RWPE1 (cell line): ENCODE data around the gene RND2.

ENCODE experiments used
- CTCF ChIA-PET: fragments of 350-600 bp; sonication (Branson Sonifier 250); formaldehyde crosslinking; extraction: SDS; loops from one replicate; lab custom pipeline; 2021; lab: Yijun Ruan, JAX
- POLR2A ChIA-PET: fragments of 400-600 bp; formaldehyde crosslinking; extraction: SDS; loops from one replicate; lab custom pipeline; 2020; ENCODE audit warnings: antibody characterized with exemption; ENCODE audit not compliant: low non-redundant PET; lab: Yijun Ruan, JAX
- DNase-seq: peaks from one replicate; pipeline ENCODE4 v3.0.0; 2012; ENCODE audit warnings: low spot score
- H3K27ac ChIP-seq: fragments of 450-650 bp; 2 replicates; pipeline ENCODE4 v1.5.1; 2017
- TF ChIP-seq, protein P1 (sequence below): fragments of 450-650 bp; conservative IDR thresholded peaks from 2 replicates; pipeline ENCODE4 v1.5.1; 2017; ENCODE audit warnings: low read depth, mild to moderate bottlenecking

The RND2 gene

DNA sequence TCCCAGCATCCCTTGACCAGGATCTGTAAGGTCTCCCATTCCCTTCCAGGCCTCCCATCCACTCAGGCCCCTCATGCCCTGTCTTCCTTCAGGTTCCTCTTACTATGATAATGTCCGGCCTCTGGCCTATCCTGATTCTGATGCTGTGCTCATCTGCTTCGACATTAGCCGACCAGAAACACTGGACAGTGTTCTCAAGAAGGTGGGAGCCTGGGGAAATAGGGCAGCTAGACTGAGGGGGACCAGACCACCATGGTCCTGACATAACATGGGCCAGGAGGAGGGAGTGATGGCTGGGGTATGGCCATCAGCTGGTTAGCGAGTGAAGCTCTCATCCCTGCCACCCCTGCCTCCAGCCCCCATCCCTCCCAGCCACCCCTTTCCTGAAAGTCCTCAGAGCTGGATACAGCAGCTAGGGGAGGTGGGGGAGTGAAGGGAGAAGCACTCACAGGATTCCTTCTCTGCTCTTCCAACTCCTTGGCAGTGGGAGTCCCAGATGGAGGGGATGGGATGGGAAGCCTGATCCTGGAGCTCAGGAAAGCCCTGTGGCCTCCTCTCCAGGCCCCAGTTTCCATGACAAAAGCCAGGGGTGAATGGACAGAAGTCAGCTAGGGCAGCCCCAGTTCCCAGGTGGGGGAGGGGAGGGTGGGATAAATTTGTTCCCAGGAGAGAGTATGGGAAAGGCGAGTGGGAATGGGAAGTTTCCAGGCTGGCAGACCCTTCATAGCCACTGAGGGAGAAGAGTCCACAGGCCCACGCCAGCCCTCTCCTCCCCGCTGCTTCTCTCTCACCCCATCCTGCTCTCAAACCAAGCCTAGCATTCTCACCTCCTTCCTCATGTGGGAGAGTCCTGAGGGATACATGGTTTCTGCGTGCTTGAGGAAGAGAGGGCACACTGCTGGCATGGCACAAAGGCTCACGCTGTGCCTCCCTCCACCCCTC, 2.3 kb downstream of the RND2 start:
- POLR2A ChIA-PET, result no interaction called here

DNA sequence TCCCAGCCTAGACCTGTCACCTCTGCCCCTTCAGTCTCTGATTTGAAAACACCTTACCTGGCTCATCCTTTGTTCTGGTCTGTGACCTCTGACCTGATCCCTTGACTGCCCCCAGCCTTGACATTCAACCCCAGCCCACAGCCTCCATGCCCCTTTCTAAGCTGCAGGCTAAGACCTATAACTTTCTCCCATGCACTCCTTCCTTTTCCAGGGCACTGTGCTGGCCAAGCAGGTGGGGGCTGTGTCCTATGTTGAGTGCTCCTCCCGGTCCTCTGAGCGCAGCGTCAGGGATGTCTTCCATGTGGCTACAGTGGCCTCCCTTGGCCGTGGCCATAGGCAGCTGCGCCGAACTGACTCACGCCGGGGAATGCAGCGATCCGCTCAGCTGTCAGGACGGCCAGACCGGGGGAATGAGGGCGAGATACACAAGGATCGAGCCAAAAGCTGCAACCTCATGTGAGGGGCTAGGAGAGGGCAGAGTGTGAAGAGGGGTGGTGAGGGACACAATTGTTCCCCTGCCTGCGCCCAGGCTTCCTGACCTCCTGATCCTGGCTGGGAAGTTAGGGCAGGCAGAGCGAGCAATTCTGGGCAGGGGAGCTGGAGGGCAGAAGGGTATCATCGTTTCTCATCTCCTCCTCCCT, 3.3 kb downstream of the RND2 start:
- no peak for DNase-seq
- TF ChIP-seq, protein P1, sequence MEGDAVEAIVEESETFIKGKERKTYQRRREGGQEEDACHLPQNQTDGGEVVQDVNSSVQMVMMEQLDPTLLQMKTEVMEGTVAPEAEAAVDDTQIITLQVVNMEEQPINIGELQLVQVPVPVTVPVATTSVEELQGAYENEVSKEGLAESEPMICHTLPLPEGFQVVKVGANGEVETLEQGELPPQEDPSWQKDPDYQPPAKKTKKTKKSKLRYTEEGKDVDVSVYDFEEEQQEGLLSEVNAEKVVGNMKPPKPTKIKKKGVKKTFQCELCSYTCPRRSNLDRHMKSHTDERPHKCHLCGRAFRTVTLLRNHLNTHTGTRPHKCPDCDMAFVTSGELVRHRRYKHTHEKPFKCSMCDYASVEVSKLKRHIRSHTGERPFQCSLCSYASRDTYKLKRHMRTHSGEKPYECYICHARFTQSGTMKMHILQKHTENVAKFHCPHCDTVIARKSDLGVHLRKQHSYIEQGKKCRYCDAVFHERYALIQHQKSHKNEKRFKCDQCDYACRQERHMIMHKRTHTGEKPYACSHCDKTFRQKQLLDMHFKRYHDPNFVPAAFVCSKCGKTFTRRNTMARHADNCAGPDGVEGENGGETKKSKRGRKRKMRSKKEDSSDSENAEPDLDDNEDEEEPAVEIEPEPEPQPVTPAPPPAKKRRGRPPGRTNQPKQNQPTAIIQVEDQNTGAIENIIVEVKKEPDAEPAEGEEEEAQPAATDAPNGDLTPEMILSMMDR, result no peak
- ChIA-PET CTCF (interaction anchor here (0.6 kb wide), 1 partner anchor 176 kb away, joined by 4 read pairs; no protein-coding TSS in a partner anchor), POLR2A (no interaction called here)
- peak overlapping the region; percentile 21; the same call in 1 of the 2 replicates for H3K27ac ChIP-seq

More for the DNA sequence above, 2.3 kb downstream of the RND2 start:
- TF ChIP-seq, protein P1, result no peak
- no peak for DNase-seq
- H3K27ac ChIP-seq, result peak overlapping the region; percentile 21
- CTCF ChIA-PET, result no interaction called here

DNA sequence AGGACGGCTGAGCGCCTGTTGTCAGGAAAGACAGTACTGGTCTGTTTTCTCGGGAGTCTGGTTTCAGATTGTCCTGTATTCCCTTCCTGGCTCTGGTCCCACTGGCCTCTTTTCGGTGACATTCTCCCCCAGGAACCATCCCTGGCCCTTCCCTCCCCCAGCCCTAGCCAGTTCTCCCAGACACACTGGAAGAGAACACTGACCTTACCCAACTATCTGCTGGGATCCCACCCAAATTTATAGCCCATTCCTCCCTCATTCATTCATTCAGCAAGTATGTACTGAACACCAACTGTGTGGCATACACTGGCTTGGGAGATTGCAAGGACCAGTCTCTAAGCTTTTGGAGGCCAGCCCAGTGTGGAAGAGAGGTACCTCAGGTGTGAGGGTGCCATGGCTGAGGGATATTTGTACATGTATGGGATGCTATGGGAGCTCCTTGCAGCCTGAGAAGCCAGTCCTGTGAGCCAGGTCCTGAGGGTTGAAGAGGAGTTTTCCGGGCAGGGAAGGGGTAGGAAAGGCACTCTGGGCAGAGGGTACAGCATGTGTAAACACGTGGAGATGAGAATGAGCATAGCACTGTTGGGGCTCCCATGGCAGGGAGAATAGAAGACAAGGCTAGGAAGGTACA, 5.2 kb downstream of the RND2 start:
- ChIA-PET POLR2A (no interaction called here), CTCF (interaction anchor here (0.7 kb wide), 2 partner anchors 64 to 303 kb away, joined by 3 read pairs; no protein-coding TSS in a partner anchor)
- DNase-seq, result no peak
- TF ChIP-seq, protein P1, result no peak
- H3K27ac ChIP-seq, result no peak overlapping the region

DNA sequence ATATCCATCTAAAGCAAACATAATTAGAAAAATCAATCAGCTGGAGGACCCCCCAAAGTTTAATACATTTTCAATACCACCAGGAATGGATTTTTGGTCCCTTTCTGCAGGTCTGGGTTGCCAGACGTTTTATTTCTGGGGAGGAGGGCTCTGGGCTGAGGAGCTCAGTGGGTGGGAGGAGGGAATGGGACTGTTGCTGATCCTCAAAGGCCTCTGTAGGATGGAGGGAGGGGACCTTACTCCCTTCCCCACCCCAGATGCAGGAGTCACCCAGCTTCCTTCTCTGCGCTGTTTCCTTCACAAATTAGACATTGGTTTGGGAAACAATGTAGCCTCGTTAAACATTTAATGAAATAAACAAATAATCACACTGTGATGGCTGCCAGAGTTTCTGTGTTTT, 6.6 kb downstream of the RND2 start:
- H3K27ac ChIP-seq, result no peak overlapping the region
- ChIA-PET CTCF (interaction anchor here (0.5 to 0.6 kb wide), 4 partner anchors 22 to 1311 kb away, joined by 3 to 4 read pairs (median 4); no protein-coding TSS in a partner anchor), POLR2A (no interaction called here)
- DNase-seq, result no peak
- TF ChIP-seq, protein P1, result no peak

DNA sequence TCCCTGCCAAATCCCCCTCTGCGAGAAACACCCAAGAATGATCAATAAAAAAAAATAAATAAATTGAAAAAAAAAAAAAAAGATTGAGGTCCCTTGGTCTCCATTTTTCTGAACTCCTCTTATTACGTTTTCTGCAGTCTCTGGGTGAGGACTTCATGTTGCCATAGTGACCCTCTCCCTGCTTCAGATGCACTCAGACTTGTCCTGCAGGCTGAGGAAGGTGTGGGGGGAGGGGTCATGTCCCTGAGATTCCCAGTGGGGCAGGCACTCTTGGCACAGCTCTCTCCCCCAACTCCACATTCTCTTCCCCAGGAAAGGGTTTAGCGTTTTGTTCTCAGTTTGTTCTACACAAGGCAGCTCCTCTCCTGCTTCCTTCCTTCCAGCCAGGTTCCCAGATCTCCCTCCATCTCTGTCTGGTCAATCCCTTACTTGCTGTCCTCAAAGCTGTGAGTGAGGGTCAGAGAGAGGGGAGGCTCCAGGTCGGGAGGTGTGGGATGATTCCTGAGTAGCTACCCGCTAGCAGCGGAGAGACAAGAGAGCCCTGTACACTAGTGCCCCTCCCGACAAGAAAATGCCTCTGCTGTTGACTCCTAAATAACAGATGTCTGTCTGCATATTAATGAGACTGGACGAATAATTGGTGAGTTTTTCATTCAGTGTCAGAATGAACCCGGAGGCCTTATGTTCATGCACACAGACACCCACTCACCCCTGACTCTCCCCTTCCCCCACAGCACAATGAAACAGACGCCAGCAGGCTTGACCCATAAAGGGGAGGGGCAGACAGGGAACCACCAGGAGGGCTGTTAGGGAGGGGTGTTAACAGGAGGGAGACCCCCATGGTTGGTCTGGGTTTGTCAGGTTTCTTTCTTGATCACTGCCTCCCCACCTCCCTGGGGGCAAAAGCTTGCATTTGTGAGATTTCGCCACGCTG, 9.2 kb downstream of the RND2 start:
- ChIA-PET POLR2A (no interaction called here), CTCF (interaction anchor here (0.6 kb wide), 1 partner anchor 10 kb away, joined by 3 read pairs; no protein-coding TSS in a partner anchor)
- no peak for DNase-seq
- TF ChIP-seq, protein P1, result no peak
- H3K27ac ChIP-seq, result no peak overlapping the region
